NCI-H526 (cell line): ENCODE results near the gene ERCC1.
"Not testable (repeated sequence)": the region's sequence is repeated elsewhere in the genome, so short reads cannot be mapped to it uniquely, and the experiment has no call there.

Experiments used
- DNase-seq, 2 experiments: peaks; one replicate each; lab custom pipeline; 2025; lab: John Stamatoyannopoulos, UW

ERCC1 gene

DNA sequence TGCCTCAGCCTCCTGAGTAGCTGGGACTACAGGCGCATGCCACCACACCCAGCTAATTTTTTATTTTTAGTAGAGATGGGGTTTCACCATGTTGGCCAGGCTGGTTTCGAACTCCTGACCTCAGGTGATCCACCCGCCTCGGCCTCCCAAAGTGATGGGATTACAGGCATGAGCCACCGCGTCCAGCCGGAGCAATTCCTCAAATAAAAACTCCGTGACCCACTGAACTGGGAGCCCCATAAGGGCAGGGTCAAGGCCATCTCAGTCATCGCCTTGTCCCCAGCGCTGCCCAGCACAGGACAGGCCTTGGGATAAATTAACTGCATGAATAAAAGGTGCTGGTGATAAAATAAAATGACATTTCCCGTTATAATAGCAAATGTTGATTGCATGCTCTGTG is 6.2 kb upstream of the ERCC1 start:
- not testable (repeated sequence) for DNase-seq

DNA sequence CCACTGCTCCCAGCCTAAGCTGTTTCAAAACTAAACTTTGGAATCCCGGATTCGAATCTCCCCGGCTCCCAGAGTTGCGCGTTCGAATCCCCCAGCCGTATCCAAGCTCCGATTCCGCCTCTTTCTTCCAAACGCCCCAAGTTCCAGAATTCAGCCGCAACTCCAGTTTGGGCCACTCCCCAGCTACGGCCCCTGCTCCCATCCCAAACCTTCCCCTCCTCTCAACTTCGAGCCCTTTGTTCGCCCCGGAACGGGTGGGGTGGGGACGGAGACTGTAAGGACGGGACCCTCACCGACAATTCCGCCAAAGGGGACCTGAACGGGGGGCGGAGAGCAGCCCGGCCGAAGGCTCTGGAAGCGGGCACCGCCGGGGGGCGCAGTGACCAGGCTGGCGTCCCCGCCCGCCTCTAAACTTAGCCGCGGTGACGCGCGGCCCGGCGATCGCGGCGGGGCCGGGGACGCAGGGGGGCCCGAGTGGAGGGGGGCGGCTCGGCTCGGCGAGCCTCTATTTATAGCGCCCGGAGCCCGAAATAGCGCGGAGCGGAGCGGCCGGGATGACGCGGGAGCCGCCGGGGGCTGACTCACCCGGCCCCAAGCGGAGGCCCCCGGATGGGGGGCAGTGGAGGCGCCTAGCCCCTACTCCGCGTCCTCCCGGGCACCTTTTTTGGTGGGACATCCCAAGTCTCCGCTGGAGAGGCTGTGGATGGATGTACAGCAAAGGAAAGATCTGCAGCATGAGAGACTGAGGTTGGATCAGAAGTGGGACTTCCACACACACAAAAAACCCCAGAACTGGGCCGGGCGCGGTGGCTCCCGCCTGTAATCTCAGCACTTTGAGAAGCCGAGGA is 4.9 kb upstream of the ERCC1 start:
- DNase-seq, result no peak

DNA sequence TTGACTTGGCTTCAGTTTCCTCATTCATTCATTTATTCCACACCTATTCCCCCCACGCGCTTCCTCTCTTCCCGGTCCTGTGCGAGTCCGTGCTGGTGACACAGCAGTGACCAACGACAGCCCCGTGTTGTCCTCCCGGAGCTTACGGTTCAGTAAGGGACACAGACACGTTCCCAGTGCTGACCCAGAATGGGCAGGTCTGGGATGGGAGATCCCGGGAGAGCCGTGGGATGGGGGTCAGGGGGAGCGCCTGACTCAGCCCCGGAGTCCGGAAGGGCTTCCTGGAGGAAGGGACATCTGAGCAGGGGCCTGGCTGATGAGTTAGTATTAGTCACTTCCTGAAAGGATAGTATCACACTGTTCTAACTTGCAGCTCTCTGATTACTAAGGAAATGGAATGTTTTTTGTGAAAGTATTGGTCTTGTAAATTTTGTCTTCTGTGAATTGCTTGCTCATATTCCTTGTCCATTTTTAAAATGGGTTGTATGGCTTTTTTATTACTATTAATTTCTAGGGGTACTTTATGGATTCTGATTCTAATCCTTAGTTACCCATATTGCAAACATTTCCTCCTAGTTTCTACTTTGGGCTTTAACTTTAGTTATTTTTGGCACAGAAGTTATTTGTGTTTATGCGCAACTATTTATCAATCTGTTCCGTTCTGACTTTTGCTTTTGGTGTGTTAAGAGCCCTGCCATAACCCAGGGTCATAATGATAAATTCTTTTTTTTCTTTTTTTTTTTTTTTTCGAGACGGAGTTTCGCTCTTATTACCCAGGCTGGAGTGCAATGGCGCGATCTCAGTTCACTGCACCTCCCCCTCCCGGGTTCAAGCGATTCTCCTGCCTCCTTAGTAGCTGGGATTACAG is 708 bp upstream of the ERCC1 start:
- DNase-seq, result peak in 1 of 2 experiments; percentile 70

DNA sequence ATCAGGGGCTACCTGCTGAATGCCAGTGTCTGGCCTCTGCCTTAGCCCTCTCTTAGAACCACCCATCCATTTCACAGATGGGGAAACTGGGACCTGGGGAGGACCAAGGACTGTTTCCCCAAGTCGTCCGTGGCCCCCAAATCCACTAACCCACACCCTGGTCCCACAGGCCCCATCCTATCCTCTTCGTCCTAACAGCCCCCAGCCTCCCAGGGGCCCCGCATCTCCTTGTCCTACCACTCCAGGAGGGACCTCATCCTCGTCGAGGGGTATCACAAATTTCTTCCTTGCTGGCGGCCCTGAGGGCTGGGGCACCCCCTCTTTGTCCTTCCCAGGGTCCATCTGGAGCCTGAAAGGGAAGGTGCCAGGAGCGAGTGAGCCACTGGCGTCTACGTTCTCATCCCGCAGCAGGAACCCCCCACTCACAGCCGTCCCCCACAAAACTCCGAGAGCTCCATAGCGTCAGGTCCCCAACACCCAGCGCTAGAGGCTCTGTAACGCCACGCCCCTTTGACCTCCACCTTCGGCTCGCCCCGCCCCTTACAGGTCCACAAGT is 606 bp downstream of the ERCC1 start:
- no peak for DNase-seq

DNA sequence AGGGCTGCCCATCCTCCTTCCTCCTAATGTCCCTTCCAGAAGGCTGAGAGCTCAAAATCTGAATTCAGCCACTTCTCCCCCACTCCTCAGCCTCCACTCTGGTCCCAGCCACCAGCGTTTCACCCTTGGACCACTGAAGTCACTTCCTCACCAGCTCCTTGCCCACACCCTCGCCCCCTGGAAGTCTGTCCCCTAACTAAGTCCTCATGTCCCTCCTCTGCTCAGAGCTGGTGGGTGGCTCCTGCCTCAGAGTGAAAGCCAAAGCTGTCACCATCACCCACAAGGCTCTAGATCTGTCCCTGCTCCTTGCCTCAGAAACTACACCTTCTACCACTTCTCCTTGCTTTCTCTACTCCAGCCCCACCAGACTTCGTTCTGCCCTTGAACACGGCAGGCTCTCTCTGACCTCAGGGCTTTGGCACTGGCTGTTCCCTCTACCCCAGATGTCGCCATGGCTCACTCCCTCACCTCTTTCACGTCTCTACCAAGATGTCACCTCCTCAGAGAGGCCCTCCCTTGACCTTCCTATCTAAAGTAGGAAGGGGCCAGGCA is 1.7 kb downstream of the ERCC1 start:
- DNase-seq, result no peak

DNA sequence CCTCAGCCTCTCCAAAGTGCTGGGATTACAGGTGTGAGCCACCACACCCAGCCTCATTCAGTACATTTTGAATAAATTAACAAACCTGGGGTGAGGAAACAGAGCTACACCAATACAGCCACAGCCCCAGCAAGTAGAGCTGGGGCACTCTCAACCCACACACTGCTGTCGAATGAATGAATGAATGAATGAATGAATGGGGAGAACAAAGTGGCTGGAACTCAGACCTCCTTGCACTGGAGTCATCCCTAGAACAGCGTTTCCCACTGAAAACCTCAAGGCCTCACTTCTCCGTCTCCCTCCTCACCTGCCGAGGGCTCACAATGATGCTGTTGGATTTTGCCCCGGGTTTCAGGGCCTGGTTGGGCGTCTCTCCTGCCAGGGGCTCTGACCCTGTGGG is 2.8 kb downstream of the ERCC1 start:
- DNase-seq, result no peak

DNA sequence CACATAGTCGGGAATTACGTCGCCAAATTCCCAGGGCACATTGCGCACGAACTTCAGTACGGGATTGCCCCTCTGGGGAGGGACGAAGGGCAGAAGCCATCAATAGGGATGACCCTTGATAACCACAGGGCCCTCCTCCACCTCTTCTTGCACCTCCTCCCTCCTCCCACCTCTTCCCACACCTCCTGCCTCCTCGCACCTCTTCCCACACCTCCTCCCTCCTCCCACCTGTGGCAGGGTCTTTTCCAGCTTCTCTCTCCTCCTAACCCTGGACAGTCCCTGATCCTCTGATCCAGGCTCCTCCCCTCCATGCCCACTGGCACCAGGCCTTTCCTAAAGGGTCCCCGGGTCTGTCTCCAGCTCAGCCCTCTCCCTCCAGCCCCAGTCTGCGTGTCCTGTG is 3.4 kb downstream of the ERCC1 start:
- no peak for DNase-seq

DNA sequence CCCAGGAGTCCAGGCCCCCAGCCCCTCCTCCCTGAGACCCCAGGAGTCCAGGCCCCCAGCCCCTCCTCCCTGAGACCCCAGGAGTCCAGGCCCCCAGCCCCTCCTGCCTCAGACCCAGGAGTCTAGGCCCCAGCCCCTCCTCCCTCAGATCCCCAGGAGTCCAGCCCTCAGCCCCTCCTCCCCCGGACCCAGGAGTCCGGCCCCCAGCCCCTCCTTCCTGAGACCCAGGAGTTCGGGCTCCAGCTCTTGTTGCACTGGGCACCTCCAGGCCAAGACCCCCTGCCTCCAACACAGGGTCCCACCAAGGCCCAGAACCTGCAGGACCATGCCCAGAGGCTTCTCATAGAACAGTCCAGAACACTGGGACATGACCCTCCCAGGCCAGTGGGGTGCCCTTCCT is 3.8 kb downstream of the ERCC1 start:
- no peak for DNase-seq

DNA sequence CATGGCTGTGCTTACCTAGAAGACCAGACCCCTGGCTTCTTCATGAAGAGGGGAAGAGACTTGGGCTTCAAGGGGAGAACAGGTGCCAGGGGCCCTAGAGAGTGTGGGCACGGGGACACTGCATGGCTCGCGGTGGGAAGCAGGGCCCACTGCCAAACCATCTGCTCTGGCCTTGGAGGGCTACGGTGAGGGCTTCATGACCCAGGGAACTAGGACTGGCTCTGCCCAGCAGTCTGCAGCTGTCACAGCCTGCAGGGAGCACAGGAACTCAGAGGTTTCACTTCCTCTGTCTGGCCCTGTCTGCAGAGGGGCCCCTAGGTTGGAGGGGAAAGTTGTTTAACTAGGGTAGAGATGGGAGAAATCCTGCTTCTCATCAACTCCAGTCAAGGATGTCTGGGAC is 4.3 kb downstream of the ERCC1 start:
- no peak for DNase-seq

DNA sequence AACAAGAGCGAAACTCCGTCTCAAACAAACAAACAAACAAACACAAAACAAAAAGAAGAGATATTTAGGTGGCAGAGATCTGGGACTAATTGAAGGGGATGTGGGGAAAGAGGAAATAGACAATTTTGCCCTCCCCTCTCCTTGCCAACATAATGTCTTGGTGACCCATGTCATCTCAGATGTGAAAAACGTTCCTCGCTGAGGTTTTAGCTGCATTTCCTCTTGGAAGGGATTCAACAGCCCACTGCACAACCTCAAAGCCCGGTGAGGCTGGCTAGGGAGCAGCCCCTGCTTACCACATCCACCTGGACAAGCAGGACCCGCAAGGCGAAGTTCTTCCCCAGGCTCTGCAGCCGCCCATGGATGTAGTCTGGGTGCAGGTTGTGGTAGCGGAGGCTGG is 4.9 kb downstream of the ERCC1 start:
- DNase-seq, result no peak

DNA sequence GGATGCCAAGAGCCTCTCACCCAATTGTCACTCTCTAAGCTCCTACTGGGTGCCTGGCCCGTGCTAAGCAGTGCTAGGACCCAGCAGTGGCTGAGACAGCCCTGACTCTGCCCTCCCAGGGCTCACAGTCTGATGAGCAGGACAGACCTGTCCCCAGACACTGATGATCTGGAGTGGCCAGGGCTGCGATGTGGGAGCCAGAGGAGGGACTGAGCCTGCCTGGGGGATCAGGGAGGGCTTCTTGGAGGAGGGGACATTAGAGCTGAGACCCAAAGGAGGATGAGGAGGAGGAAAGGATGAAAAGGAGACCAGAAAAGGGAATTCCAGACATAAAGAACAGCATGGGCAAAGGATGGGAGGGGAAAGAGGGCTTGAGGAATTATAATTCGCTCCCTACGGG is 6.6 kb downstream of the ERCC1 start:
- no peak for DNase-seq

DNA sequence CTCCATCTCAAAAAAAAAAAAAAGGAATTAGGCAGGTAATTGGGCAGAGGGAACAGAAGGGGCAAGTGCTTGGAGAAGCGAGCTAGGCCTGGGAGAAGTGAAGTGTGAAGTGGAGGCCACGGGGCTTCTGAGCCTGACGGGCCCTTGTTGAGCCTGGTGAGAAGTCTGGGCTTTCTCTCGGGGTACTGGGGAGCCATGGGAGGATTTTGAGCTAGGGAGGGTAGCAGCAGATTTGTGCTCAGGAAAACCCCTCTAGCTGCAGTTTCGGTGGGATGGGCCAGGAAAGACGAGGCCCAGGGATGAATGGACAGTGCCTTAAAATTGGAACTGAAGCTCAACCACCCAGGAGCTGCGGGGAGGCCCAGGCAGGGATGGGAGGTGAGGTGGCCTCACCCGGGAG is 9.2 kb downstream of the ERCC1 start:
- DNase-seq, result no peak

DNA sequence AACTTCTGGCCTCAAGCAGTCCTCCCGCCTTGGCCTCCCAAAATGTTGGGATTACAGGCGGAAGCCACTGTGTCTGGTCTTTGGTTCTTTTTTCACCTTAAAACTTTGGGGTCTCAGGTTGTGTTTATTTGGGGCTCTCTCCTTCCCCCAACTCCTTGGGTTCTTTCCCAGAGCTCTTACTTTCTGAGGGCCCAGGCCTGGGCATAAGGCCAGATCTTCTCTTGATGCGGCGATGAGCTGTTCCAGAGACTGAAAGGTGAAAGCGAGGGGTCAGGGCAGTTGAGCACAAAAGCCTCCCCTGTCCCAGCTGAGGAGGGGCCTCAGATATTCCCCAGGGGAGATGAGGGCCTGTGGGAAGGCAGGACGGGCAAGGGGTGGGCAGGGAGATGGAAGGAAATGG is 10.2 kb downstream of the ERCC1 start:
- DNase-seq, result no peak

DNA sequence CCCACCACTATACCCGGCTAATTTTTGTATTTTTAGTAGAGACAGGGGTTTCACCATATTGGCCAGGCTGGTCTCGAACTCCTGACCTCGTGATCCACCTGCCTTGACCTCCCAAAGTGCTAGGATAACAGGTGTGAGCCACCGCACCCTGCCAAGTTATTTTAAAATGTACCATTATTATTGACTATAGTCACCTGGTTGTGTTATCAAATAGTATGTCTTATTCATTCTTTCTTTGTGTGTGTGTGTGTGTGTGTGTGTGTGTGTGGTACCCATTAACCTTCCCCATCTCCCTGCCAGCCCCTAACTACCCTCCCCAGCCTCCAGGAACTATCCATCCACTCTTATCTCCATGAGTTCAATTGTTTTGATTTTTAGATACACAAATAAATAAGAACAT is 13.4 kb downstream of the ERCC1 start:
- not testable (repeated sequence) for DNase-seq

DNA sequence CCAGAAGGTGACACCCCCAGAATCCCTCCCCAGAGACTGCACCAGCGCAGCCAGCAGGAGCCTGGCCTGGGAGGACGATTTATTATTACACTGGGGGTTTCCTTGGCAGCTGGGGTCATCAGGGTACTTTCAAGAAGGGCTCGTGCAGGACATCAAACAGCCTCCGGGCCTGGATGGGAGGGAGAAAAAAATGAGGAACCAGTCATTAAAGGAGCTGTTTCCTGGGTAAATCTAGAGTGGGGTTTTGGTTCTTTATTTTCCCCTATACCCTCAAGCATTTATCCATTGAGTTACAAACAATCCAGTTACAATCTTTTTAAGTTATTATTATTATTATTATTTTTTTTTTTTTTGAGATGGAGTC is 14.2 kb downstream of the ERCC1 start:
- DNase-seq, result no peak

DNA sequence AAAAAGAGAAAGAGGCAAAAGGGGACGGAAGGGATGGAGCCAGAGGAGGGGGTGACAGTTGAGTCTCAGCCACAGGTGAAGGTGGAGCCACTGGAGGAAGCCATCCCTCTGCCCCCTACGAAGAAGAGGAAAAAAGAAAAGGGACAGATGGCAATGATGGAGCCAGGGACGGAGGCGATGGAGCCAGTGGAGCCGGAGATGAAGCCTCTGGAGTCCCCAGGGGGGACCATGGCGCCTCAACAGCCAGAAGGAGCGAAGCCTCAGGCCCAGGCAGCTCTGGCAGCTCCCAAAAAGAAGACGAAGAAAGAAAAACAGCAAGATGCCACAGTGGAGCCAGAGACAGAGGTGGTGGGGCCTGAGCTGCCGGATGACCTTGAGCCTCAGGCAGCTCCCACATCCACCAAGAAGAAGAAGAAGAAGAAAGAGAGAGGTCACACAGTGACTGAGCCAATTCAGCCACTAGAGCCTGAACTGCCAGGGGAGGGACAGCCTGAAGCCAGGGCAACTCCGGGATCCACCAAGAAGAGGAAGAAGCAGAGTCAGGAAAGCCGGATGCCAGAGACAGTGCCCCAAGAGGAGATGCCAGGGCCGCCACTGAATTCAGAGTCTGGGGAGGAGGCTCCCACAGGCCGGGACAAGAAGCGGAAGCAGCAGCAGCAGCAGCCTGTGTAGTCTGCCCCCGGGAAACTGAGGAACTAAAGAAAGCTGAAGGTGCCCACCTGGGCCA is 14.7 kb downstream of the ERCC1 start:
- DNase-seq, result no peak

DNA sequence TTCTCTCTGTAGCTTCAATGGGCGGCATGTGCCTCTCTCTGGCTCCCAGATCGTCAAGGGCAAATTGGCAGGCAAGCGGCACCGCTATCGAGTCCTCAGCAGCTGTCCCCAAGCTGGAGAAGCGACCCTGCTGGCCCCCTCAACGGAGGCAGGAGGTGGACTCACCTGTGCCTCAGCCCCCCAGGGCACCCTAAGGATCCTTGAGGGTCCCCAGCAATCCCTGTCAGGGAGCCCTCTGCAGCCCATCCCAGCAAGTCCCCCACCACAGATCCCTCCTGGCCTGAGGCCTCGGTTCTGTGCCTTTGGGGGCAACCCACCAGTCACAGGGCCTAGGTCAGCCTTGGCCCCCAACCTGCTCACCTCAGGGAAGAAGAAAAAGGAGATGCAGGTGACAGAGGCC is 15.6 kb downstream of the ERCC1 start:
- no peak for DNase-seq

DNA sequence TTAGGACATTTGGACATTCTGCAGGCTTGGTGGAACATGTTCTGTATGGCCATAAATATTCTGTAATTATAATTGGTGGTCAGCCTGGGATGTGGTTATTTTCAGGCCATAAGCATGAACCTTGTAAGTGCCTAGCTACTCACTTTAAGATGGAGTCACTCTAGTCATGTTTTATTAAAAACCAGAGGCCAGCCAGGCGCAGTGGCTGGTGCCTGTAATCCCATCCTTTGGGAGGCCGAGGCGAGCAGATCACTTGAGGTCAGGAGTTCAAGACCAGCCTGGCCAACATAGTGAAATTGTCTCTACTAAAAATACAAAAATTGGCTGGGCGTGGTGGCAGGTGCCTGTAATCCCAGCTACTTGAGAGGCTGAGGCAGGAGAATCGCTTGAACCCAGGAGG is 16.1 kb downstream of the ERCC1 start:
- DNase-seq, result not testable (repeated sequence)

DNA sequence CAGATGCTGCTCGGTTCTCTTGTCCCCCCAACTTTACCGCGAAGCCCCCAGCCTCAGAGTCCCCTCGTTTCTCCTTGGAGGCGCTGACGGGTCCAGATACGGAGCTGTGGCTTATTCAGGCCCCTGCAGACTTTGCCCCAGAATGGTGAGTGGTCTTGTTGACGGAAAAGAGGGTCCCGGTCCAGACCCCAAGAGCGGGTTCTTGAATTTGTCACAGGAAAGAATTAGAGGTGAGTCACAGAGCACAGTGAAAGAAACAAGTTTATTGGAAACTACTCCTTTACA is 16.7 kb downstream of the ERCC1 start:
- DNase-seq, result no peak

DNA sequence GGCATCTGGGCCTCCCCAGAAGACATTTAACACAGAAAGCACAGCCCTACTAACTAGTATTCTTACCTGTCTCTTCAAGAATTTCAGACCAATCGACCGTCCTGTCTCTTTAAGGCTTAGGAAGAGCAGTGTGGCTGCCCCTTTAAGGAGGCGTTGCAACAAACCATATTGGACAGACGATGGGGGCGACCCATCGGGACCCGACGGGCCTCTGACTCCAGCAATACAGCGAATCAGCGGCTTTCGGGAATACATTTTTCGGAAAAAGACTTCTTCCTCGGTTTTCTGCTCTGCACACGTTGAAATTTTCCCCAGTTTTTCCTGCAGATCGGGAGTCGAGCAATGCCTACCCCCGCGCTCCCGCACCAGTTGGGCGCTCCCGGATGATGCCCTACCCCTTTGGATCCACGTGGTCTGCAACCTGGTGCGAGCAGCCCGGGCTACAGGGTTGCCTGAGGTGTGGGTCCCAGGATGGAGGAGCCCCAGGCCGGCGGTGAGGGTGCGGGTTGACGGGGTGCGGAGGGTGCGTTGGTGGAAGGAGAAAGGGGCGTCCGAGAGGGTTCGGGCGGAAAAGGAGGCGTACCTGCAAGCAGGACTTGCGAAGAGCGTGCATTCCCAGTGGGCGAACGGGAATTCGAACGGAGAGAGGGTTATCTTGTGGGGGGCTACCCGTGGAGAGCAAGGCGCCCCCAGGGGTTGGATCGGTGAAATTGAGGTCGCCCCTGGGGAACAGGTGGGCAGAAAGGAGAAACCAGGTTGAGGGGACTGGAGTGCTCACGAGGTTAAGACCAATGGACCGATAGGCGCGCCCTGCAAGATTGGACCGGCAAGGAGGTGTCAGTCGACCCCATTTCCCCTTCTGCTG is 17.3 kb downstream of the ERCC1 start, which contains the start of gene POLR1G:
Gene POLR1G (plus strand): TSS at position 419 of the 865 bp plus-strand sequence. CDS start 53 bp downstream, at position 472.
- peak; percentile 81 to 90 for DNase-seq
